ENCODE measurements around the gene NDUFS1.
A peak's percentile ranks its signal among the peaks of the same experiment; 100 is the strongest.
"Not testable (repeated sequence)": the region's sequence is repeated elsewhere in the genome, so short reads cannot be mapped to it uniquely, and the experiment has no call there.

NDUFS1 gene

DNA sequence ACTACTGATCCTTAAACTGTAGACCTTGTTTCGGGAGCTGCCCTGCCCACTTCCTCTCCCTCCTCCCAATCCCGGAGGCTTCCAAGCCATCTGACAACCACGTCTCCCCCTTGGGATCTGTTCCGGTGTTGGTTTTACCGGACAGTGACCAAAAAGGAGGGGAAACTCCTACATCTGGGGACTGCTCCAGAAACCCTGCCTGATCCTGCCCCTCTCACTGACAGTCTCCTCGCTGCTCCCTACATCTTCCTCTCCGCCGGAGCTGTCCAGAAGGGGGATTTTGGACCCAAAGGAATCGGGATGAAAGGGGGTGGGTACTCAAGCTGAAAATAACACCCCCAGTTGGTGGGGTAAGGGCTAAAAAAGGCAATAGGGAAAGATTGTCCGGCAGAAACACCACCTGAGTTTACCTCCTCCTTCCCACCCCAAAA, 74.8 kb downstream of the NDUFS1 start:
- TF ChIP-seq, protein P1, sequence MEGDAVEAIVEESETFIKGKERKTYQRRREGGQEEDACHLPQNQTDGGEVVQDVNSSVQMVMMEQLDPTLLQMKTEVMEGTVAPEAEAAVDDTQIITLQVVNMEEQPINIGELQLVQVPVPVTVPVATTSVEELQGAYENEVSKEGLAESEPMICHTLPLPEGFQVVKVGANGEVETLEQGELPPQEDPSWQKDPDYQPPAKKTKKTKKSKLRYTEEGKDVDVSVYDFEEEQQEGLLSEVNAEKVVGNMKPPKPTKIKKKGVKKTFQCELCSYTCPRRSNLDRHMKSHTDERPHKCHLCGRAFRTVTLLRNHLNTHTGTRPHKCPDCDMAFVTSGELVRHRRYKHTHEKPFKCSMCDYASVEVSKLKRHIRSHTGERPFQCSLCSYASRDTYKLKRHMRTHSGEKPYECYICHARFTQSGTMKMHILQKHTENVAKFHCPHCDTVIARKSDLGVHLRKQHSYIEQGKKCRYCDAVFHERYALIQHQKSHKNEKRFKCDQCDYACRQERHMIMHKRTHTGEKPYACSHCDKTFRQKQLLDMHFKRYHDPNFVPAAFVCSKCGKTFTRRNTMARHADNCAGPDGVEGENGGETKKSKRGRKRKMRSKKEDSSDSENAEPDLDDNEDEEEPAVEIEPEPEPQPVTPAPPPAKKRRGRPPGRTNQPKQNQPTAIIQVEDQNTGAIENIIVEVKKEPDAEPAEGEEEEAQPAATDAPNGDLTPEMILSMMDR (IDR thresholded peaks at IDR 0.05; ENCODE audit: extremely low read depth, missing control alignments) = no peak
- DNase-seq (ENCODE audit: low spot score) = peak; percentile 26

DNA sequence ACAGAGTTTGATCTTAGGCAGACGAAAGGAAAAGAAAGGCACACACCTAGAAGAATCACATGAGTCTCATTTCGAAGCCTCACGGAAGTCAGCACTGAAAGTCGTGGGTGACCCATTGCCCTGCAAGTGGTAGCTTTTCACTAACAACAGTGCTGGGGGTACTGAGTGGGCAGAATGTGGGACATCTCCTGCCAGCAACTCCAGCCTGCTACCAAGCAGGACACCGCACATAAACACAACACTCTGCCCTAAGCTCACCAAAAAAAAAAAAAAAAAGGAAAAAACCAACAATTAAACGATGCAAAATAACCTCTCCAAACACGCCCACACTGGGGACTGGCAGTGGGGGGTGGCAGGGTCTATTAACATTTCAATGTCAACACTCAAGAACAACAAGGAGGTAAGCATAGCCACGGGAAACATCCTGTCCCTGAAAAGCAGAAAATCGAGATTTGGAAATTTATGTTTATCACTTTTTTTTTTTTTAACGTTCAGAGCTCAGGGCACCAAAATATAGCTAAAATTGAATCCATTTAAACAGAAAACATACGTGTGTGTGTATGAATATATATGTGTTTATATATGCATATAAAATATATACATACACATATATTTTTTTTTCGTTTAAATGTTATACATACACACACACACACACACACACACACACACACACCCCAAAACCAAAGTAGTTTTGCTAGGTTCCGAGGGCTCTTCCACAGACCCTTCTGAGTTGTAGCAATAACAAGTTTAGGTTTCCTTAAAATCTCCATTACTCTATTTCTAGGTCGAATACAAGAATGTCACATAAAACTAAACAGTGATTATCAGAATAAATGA, 75.4 kb downstream of the NDUFS1 start:
- DNase-seq (ENCODE audit: low spot score) = peak; percentile 42
- TF ChIP-seq, protein P1 (IDR thresholded peaks at IDR 0.05; ENCODE audit: extremely low read depth, missing control alignments) = no peak

DNA sequence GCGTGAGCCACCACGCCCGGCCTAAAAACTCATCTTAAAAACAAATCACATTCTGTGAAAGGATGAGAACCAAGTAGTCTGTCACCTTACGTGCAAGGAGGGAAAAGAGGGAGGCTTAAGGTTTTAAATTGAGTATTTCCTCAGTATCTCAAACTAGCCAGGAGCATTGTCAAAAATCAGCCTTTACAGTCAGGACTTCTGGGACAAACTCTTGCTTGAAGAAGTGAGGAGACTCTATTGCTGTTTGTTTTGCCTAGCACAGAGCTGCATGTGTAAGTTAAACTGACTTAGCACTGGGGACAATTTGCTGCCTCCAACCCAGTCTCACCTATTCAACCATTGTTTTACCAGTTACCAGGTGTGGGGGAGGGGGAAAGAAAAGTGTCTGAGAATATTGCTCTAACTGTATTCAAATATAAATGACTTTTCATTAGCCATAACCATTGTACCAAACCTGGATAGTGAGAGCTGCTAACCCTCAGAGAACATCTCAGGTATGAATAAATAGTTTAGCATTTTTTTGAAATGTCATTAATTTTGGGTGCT, 76.9 kb downstream of the NDUFS1 start:
- DNase-seq (ENCODE audit: low spot score) = no peak
- TF ChIP-seq, protein P1 (IDR thresholded peaks at IDR 0.05; ENCODE audit: extremely low read depth, missing control alignments) = no peak

DNA sequence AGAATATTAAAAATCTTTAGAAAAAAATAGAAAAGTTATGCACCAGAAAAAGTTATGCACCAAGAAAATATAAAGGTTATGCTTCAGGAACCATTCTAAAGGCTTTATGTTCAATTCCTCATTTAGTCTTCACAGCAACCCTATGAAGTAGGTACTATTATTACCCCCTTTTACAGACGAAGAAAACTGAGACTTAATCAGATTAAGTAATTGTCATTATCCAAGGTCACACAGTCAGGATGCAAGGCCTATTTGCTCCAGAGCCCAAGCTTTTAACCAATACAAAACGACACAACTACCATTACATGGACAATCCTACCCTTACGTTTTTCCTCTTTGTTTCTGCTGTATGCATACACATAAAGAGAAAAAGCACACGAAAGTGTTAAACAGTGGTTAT, 78.3 kb downstream of the NDUFS1 start:
- no peak for DNase-seq (ENCODE audit: low spot score)
- TF ChIP-seq, protein P1 (IDR thresholded peaks at IDR 0.05; ENCODE audit: extremely low read depth, missing control alignments) = no peak

DNA sequence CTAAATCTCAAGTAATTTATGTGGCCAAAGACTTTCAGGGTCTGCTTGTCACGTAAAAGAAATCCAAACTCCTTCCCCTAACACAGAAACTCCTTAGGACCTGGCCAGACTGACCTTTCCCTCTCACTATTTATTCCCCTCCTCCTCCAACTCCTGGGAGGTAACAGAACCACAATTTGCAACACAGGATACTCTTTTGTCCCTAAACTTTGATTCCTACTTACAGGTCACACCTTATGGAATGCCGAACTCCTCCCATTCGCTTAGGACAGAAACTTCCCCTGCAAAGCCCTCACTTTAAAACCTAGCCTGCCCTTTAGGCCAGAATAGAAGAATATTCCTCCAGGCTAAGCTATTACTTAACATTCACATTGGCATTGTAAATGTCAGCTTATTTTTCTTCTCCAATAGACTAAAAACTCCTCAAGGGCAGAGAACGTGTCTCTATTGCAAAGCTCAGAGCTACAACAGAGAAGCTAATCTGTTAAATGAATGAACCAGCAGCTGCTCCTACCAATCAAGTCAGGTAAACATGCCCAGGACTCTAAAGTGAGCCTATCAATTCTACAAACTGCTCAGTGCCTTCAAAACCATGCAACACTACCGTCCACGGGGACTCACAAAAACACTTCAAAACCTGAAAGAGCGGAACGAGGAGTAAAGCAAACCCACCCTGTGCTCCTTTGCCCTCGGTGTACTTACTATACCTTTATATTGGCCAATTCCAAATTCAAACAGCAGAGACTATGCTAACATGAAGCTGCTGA, 79.4 kb downstream of the NDUFS1 start:
- TF ChIP-seq, protein P1 (IDR thresholded peaks at IDR 0.05; ENCODE audit: extremely low read depth, missing control alignments) = no peak
- no peak for DNase-seq (ENCODE audit: low spot score)

DNA sequence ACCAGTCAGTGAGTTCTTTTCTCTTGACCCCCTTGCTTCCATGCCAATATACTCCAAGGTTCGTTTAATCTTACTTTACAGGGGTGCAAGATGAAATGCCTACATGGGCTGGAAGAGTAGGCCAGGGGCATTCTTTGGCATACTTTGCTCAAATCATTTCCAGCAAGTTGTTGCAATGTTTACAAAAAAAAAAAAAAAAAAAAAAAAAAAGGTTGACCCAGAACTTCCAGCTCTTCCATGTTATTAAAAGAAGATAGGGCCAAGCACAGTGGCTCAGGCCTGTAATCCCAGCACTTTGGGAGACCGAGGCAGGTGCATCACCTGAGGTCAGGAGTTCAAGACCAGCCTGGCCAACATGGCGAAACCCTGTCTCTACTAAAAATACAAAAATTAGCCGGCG, 81.4 kb downstream of the NDUFS1 start:
- not testable (repeated sequence) for DNase-seq (ENCODE audit: low spot score)

DNA sequence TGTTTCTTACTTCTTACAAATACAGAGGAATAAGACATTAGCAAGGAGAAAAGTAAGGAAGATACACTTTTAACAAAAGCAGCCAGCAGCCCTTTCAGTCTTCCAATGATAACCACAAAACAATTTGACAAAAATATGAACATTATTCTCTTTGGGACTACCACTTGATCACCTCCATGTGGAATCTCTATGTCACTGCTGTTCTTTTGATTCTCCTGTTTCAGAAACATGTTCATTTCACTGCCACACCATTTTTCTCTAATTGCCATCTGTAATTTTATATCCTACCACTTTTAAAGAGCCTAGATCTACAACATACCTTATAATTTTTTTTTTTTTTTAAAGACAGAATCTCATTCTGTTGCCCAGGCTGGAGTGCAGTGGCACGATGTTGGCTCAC, 84.1 kb downstream of the NDUFS1 start:
- TF ChIP-seq, protein P1 (IDR thresholded peaks at IDR 0.05; ENCODE audit: extremely low read depth, missing control alignments) = no peak
- no peak for DNase-seq (ENCODE audit: low spot score)
